HG02588 (cell line): ENCODE results near the gene NEBL.

Experiments
- ATAC-seq: cut with Tn5 transposase; IDR thresholded peaks from one replicate; pipeline ENCODE4 v1.9.1; 2021; ENCODE audit warnings: mild to moderate bottlenecking, moderate library complexity; ENCODE audit not compliant: unreplicated experiment

The NEBL gene

GRCh38 chr10:20806487-20806886, 90.6 kb downstream of the NEBL start:
- no peak for ATAC-seq

GRCh38 chr10:20797290-20797689, 99.8 kb downstream of the NEBL start:
- no peak for ATAC-seq

GRCh38 chr10:20795391-20795790, 101.7 kb downstream of the NEBL start:
- ATAC-seq = no peak

GRCh38 chr10:20785174-20785573, 111.9 kb downstream of the NEBL start:
- no peak for ATAC-seq

GRCh38 chr10:20778008-20778757, 118.9 kb downstream of the NEBL start:
- no peak for ATAC-seq

GRCh38 chr10:20776384-20777118, 120.6 kb downstream of the NEBL start:
- no peak for ATAC-seq

GRCh38 chr10:20771051-20771450, 126.1 kb downstream of the NEBL start:
- no peak for ATAC-seq

GRCh38 chr10:20769481-20769880, 127.6 kb downstream of the NEBL start:
- ATAC-seq = no peak

- no peak for ATAC-seq
Observed at GRCh38 chr10:20768843-20769242, 128.3 kb downstream of the NEBL start.

GRCh38 chr10:20767028-20767427, 130.1 kb downstream of the NEBL start:
- no peak for ATAC-seq

GRCh38 chr10:20765066-20765465, 132.0 kb downstream of the NEBL start:
- ATAC-seq = no peak

- no peak for ATAC-seq
Observed at GRCh38 chr10:20760460-20760859, 136.7 kb downstream of the NEBL start.

- ATAC-seq = no peak
Observed at GRCh38 chr10:20748551-20748950, 148.6 kb downstream of the NEBL start.

- no peak for ATAC-seq
Observed at GRCh38 chr10:20747782-20748181, 149.3 kb downstream of the NEBL start.

- no peak for ATAC-seq
Observed at GRCh38 chr10:20746856-20747255, 150.3 kb downstream of the NEBL start.

- ATAC-seq = no peak
Observed at GRCh38 chr10:20745556-20746375, 151.3 kb downstream of the NEBL start.

GRCh38 chr10:20744821-20745220, 152.3 kb downstream of the NEBL start:
- ATAC-seq = no peak

- ATAC-seq = no peak
Observed at GRCh38 chr10:20743942-20744341, 153.2 kb downstream of the NEBL start.

GRCh38 chr10:20742737-20743541, 154.2 kb downstream of the NEBL start:
- ATAC-seq = no peak

GRCh38 chr10:20740120-20740519, 157.0 kb downstream of the NEBL start:
- ATAC-seq = no peak

GRCh38 chr10:20737107-20737506, 160.0 kb downstream of the NEBL start:
- no peak for ATAC-seq
